ENCODE data around the gene ALDH1A1.
A peak's percentile ranks its signal among the peaks of the same experiment; 100 is the strongest.
"Not testable (repeated sequence)": the region's sequence is repeated elsewhere in the genome, so short reads cannot be mapped to it uniquely, and the experiment has no call there.

ALDH1A1 gene

DNA sequence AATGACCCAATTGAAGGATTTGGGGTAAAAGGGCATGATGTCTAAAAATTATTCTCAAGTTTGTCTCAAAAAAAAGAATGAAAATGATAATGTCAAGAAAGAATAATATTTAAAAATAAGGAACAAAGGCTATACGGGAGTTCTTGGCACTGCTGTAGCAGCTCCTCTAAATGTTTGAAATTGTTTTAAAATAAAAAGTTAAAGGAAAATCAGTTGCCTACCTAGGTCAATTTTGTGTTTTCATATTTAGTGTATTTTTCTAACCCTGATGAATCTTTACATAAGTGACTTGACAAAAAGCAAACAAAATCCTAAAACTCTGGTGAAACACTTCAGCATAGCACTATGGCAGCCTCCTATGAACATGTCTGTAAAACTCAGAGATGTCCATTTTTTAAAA, 56.4 kb downstream of the ALDH1A1 start:
- no peak for DNase-seq (ENCODE audit: low read depth)

DNA sequence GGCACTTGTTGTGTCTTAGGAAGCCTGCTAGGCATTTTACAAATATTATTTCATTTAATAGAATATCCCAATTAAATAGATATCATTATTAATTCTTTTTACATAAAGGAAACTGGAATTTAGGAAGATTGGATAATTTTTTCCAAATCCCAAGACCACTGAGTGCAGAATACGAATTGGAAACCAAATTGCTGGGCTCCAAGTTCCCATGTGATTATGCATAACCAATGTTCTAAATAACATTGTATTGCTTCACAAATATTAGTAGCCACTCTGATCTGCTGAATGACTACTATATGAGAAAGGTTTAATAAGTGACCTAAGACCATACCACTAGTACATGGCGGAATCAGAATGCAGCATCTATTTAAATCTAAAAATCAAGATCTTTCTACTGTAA, 57.7 kb downstream of the ALDH1A1 start:
- no peak for DNase-seq (ENCODE audit: low read depth)

DNA sequence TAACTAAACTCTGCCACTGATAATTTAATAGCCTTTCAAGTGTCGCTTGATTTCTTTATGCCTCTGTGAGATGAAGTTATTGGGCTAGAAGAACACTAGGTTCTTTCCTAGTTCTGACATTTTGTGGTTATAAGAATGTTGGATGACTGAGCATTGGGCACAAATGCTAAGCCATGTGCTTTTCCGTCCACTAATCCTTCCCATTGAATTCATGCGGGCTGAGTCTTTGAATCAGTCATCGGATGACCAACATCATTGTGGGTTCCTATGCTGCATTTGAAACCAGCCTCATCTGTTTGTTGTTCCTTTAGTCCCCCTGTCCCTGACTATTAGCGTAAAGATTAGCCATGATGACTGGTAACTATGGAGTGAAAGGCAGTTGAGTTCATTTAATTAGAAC, 58.5 kb downstream of the ALDH1A1 start:
- DNase-seq (ENCODE audit: low read depth): peak; percentile 81

DNA sequence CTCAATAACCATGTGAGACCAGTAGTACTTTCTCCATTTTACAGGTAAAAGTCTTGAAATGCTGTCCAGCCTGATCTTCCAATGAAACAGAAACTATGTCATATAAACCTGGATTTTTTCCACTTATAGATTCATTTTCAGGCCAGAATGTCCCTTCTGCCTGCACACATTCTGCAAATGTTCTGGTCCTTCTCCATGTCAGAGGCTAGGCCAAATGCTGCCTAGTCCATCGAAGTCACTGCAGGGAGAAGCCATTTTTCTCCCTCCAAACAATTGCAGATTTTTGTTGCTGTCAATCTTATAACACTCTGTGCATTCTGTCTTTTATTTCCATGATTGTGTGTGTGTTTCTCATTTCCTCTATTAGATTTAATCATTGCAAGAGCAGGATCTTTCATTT, 59.4 kb downstream of the ALDH1A1 start:
- no peak for DNase-seq (ENCODE audit: low read depth)

DNA sequence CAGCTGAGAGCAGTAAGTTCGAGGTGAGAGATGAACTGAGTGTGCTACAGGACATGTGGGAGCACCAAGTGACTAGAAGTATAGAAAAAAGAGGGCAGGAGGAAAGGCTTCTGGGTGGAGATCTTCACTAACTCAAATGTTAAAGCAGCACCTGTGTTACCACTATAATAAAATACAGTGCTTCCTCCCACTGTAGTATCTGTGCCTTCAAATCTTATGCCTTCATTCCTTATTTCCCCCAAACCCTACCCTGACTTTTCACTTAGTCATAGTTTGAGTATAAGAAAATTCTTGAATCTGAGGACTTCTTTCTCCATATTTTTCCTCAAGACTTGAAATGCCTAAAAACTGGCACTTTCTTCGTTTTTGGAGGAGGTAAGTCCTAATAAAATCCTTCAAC, 61.8 kb downstream of the ALDH1A1 start:
- DNase-seq (ENCODE audit: low read depth): no peak

DNA sequence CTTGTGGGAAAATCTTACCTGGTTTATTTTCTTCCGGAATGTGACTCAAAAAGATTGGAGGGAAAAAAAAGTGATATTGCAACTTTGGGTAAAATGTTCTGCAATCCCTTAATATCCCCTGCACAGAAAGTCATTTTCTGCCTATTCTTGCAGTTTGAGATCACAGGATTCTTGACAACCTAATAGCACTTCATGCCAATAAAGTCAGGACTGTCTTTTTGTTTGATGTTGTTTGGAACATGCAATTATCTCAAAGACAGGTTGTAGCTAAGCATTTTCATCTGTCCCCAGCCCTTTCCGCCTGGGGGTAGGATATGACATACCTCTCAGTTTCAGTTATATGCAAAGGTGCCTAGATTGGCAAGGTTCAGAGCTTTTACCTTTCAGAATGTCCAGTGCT, 63.9 kb downstream of the ALDH1A1 start:
- no peak for DNase-seq (ENCODE audit: low read depth)

DNA sequence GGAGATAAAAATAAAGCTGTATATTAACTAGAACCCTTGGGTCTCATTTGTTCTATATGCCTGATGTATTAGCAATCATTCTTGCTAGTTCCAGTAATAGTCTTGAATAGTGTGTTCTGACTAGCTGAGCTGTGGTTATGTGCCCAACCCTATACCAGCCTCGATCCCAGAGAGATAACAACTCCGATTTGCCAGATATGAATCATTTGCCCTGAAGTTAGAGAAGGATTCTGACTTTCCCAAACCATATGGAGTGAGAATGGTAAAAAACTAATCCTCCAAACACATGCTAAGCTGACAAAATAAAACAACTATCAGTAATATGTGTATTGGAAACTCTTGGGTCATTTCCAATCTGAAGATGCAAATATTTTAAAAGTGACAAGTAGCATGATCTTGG, 64.8 kb downstream of the ALDH1A1 start:
- DNase-seq (ENCODE audit: low read depth): peak; percentile 8

DNA sequence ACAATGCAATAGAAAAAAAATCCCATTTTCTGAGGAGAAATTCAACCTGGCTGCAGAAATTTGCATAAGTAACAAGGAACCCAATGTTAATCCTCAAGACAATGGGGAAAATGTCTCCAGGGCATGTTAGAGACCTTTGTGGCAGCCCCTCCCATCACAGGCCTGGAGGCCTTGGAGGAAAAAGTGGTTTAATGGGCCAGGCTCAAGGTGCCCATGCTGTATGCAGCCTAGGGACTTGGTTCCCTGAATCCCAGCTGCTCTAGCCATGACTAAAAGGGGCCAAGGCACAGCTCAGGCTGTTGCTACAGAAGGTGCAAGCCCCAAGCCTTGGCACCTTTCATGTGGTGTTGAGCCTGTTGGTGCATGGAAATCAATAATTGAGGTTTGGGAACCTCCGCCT, 66.5 kb downstream of the ALDH1A1 start:
- DNase-seq (ENCODE audit: low read depth): no peak

DNA sequence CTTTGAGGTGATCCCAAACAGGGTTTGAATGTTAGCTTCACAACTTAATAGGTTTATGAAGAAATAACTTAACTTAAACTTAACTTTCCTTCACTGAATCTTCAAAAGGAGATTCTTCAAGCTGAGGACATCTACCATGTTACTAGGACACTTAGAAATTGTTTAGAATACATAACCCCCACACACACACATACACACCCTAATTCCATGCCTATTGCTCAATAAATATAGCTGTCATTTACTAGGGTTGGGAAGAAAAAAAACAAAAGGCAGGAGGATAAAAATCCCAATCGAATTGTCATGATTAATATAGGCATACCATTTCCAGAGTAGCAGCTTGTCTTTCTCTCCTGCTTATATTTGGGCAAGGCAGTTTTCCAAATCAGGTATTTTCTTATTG, 68.3 kb downstream of the ALDH1A1 start:
- DNase-seq (ENCODE audit: low read depth): no peak

DNA sequence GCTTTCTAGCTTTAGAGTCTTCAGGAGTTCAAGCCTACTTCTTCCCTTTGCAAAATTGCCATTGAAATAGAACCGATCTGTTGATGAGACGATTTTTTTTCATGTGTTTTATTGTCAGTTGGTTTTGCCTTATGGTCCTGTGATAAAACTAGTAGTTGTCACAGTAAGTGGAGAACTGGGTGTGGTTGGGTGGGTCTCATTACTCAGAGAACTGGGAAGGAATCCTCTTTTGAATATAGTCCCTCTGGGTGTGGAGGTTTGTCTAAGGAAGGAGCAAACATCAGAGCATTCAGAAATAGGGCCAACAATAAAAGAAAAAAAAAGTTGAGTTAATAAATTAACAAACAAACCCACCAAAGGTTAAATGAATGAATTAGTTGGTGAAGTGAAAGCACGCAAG, 69.0 kb downstream of the ALDH1A1 start:
- no peak for DNase-seq (ENCODE audit: low read depth)

DNA sequence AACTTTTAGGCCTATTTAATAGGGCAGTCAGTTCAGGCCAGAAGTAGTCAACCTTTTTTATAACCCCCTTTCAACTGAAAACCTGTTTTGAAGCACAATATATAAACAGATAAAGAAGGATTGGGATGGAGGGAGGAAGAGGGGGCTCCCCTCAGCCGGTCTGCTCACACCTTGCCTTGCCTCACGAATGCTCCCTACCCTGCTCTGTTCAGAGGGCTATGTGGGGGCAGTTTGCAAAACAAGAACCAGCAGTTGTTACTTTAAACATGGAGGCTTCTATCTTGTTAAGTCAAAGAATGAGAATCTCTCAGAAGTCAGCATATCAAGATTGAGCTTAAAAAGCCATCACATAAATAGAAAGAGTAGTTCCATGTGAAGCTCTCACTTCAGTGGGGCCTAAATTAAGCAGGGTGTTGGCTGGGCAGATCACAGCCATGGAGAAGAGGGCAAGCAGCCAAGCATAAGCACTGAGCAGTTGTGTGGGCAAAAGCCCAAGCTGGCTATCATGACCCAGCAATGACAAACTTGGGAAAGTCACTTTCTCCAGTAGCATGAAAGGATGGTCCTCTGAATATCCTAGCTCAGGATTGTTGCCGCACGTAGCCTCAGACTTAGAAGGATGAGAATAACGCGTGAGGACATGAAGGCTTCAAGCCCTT, 70.6 kb downstream of the ALDH1A1 start:
- DNase-seq (ENCODE audit: low read depth): no peak

DNA sequence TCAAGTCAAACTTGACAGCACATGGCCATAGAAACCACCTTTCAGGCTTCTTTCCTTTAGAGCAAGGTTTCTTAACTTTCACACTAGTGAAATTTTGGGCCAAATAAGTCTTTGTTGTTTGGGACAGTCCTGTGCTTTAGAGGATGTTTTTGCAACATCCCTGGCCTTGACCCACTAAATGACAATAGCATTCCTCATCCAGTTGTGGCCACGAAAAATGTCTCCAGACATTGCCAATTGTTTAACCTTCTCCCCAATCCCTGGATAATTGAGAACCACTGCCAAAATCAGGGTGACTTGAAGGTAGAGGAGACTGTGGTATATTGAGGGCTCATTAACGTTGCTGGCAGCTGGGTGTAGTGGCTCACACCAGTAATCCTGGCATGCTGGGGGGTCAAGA, 72.0 kb downstream of the ALDH1A1 start:
- no peak for DNase-seq (ENCODE audit: low read depth)

DNA sequence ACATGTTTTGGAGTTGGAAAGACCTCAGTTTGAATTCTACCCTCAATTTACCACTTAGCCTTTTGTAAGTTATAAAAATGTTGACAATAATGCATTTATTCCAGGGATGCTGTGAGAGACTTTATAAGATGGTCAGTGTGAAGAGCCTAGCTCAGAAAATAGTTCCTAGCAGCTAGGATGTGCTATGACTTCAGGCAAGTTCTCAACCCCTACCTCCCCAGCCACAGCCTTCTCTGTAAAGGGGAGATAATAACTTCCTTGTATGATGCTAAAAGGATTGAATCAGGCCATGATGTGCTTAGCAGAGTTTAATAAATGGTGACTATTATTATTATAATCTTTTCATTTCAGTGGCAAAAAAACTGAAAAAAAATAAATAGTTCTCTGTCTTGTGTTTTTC, 77.6 kb downstream of the ALDH1A1 start:
- DNase-seq (ENCODE audit: low read depth): no peak

DNA sequence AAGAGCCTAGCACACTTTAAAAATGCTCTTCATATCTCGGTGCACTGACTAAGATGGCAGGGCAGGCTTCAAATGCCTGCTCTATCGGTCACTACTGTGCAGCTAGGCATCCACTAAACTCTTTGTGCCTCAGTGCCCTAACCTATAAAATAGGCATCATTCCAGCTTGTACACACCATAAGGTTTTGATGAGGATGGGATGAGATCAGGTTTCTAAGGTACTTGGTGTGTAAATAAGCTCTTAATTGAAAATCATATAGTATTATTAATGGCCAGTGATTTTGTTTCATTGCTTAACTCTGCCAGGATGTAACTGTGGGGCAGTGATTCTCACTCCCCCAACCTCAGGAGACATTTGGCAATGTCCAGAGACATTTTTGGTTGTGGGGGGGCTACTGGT, 78.5 kb downstream of the ALDH1A1 start:
- DNase-seq (ENCODE audit: low read depth): no peak

DNA sequence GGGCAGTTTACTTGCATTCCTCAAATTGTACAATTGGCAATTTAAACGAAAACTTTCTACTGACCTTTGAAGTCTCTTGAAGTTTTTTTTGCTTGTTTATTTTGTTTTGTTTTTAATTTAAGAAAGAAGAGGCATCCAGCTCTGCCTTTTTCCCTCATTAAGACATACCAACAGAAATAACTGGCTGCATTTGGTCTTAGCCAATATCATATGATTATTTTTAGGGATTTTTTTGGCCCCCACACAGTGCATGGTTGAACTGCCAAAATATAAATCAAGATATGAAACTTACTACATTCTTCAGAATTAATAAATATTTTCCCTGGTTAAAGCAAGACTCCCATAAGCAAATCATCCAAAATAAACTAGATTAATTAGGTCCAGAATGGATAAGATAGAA, 79.4 kb downstream of the ALDH1A1 start:
- DNase-seq (ENCODE audit: low read depth): no peak

DNA sequence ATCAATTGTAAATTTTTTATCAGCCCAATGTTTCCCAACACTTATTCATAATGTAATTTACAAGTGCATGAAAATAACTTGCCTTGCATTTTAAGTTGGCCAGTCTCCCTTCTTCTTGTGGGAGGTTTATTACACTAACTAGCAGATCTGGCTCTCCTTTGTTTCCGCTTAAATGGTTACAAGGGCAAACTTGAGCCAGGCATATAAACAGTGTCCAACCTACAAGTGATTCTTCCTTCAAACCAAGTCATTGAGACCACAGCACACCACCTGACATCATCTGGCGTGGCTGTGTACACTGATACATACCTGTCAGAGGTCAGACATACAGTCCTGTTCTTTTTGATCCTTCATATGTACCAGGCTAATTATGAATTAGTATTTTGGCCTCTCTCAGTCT, 80.1 kb downstream of the ALDH1A1 start:
- DNase-seq (ENCODE audit: low read depth): no peak

DNA sequence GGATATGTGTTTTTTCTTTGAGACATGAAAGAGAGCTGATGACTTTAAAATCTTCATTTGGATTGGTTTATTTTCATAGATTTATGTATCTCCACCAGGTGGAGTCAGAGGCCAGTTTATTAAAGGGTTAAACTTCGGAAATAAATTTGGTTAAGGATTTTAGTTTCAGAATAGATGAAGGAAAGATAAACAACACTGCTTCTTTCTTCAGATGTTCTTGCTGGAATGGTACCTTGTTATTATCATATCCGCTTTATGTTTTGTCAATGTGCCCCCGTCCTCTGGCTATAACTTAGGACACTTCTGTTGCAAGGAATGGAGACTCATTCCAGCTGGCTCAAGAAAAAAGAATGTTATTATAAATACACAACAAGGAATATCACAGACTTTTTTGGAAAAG, 81.2 kb downstream of the ALDH1A1 start:
- peak; percentile 23 for DNase-seq (ENCODE audit: low read depth)

DNA sequence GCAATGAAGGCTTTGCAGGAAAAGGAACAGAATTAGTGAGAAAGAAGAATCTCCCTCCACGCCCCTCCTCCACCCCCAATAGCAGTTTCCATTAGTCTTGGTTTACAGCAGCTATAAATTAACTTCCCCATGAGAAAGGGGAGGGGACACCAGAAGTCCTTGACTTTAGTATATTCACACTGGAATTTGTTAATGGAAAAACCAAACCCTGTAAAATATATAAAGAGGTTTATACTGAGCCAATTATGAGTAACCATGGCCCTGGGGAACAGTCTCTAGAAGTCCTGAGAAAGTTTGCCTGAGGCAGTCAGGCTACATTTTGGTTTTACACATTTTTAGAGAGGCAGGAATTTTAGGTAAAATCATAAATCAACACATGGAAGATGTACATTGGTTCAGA, 88.5 kb downstream of the ALDH1A1 start:
- DNase-seq (ENCODE audit: low read depth): no peak

DNA sequence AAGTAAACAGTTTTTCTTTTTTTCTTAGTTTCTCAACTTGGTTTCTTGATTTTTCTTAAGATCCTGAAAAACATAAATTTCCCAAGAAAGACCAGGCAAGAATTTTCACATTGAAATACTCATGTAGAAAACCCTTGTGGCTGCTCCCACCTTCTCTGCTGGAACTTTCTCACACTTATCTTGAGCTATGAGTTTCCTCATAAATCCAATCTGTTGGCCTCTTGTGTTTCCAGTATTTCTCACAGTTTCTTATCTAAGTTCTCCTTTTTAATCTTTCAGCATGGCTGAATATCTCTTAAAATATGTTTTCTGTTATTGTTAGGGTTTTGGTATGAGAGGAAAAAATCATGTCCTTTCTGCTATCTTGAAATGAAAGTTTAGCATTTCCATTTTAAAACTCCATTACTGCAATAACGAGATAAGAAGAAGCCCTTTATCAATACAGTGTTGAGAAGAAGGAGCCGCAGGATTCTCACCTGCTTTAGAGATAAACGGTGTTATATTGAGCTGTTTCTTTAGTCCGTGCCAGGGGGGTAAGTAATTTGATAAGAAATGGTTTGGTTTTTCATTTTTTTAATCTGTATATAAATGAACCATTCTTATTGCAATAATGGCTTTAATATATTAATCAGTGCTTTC, 89.3 kb downstream of the ALDH1A1 start:
- peak; percentile 92 for DNase-seq (ENCODE audit: low read depth)

DNA sequence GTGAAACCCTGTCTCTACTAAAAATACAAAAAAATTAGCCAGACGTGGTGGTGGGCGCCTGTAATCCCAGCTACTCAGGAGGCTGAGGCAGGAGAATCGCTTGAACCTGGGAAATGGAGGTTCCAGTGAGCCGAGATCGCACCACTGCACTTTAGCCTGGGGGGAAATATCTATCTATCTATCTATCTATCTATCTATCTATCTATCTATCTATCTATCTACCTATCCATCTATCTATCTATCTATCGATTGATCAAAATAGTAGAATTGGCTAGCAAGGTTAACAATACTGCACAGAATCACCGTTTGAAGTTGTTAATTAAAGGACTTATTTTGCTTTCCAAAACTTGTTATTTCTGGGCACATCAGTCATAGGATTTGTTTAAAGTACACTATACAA, 90.1 kb downstream of the ALDH1A1 start:
- DNase-seq (ENCODE audit: low read depth): not testable (repeated sequence)

DNA sequence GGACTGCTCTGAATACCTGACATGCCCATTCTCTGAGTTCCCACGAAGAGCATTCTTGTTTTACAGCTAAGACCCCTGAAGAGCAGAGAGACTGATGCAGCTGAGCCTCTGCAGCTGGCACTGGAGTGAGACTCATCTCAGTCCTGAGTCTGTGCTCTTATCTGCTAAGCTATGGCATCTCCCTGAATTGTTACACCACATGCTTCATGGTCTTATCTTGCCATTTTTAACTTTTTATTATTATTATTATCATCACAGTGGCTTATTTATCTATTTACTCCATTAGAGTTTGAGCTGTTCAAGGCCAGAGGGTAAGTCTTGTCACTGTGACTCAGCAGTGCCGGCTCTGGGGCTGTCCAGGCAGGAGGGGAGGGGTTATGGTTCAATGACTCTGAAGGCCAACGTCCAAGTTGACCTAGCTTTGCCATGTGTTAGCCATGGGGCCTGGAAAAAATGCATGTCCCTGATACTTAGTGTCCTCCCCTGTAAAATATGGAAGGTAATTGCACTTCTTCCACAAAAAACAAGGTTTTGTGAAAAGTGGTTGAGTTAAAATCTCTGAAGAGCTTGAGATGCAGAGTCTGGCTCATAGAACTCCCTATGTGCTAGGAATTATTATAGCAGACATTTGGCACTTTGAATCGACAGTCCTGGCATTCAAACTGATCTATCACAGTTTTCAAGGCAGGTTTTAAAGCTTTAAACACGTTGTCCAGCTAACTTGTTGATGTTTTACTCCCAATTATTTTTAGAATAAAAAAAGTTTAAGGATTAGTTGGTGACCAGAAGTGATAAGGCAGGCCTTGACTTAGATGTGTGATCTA, 94.6 kb downstream of the ALDH1A1 start:
- DNase-seq (ENCODE audit: low read depth): peak; percentile 75

DNA sequence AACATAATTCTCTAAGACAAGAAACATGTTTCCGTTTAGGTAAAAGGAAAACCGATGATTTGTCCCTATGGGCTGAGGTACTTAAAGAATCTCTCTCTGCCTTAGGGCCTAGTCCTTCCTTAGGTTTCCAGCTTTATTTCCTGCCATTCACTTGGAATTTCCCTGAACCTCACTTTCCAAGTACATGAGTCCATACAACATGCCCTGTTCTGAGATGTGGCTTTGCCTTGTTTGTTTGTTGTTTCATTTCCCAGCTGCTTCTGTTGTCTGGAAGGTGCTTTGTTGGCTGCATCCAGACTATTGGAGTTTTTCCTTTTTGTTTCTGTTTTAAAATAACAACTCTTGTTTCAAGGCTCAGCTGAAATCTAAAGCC, 95.2 kb downstream of the ALDH1A1 start:
- no peak for DNase-seq (ENCODE audit: low read depth)

DNA sequence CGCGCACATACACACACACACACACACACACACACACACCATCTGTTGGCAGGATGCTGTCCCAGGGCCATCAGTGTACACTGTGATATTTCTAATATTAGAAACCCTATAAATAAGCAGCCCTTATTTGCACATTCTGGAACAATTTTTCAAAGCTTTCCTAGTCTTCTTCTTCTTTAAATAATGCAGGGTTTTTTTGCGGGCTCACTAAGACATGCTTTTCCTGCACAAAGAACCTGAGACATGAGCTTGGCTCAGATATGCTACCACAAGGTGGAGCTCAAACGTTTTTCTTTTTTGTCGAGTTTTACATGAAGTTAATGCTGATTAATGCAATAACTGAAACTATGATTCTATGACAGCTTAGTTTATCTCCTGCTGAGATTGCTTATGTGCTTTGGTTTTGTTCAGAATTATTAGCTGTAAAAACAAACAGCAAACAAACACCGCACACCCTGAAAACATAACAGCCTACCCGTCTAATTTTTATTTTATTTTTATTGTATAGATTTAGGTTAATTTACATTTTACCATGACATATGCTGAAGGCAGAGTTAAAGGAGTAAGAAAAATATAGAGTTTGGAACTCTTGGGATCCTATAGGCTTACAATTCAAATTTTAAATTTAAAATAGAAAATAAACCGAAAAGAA, 95.8 kb downstream of the ALDH1A1 start:
- DNase-seq (ENCODE audit: low read depth): peak; percentile 75

Measured in amniotic epithelial cell (primary cell).